ENCODE measurements around the gene PPM1A.

- no peak for TF ChIP-seq NCOA5 (CRISPR knock-in tag; IDR thresholded peaks at IDR 0.05)
- no peak for TF ChIP-seq JUN (CRISPR knock-in tag; IDR thresholded peaks at IDR 0.05)
- no peak for TF ChIP-seq RAD21 (CRISPR knock-in tag; IDR thresholded peaks at IDR 0.05)
- no peak for TF ChIP-seq MXD1 (CRISPR knock-in tag; IDR thresholded peaks at IDR 0.05)
- TF ChIP-seq JARID2 (CRISPR knock-in tag; IDR thresholded peaks at IDR 0.05; ENCODE audit: insufficient replicate concordance): no peak
- TF ChIP-seq NR1H2 (CRISPR knock-in tag; IDR thresholded peaks at IDR 0.05; ENCODE audit: borderline replicate concordance, low read depth): no peak
- no peak for TF ChIP-seq NFRKB (IDR thresholded peaks at IDR 0.05)
- no peak for TF ChIP-seq FOXK1 (CRISPR knock-in tag; IDR thresholded peaks at IDR 0.05; ENCODE audit: borderline replicate concordance, low read depth)
- no peak for TF ChIP-seq TCF12 (IDR thresholded peaks at IDR 0.05)
- TF ChIP-seq TCF12 (CRISPR knock-in tag; IDR thresholded peaks at IDR 0.05): no peak
- no peak for TF ChIP-seq CTCF (CRISPR knock-in tag; IDR thresholded peaks at IDR 0.05)
- no peak for TF ChIP-seq EZH2 (conservative IDR thresholded peaks at IDR 0.05; ENCODE audit: low read depth, low read length)
- no peak for TF ChIP-seq JUNB (CRISPR knock-in tag; IDR thresholded peaks at IDR 0.05; ENCODE audit: borderline replicate concordance)
These were observed 39.3 kb downstream of the PPM1A start for GRCh38 chr14:60288279-60288678.
